ENCODE data around the gene CEACAM3. TPM values are rescaled to one million over a fixed set of nuclear protein-coding genes. Genes with fewer than 3 reads are reported as not detected.

Gene CEACAM3
- total RNA-seq, 1 experiment from 2014 or later: not detected

DNA sequence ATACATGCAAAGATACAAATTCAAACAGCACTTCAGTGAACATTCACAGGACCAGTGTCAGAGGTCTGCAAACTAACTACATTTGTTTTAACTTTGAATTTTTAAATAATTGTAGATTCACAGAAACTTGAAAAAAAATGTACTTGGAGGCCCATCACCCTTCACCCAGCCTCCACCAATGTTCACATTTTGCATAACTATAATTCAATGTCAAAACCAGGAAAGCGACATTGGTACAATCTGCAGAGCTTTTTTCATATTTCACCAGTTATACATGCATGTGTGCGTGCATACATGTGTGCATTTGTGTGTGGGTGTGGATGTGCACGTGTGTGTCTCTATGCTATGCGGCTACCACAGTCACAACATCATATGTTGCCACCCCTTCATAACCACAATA, 18.9 kb downstream of the CEACAM3 start:
- CTCF ChIA-PET: no interaction called here

GRCh38 chr19:41816761-41817160, 20.4 kb downstream of the CEACAM3 start:
- CTCF ChIA-PET: interaction anchor here (0.7 kb wide), 1 partner anchor 64 kb away, joined by 4 read pairs; no protein-coding TSS in a partner anchor
- no peak for DNase-seq
- Histone ChIP-seq H3K4me3 (no peak overlapping the region), H3F3A (ENCODE audit: insufficient read depth, low read depth) (no peaks in the 10 kb centered on the region; the same call in 1 of the 2 replicates), H3K9me3 (ENCODE audit: insufficient read depth, low read depth) (no peaks in the 10 kb centered on the region), H3K27ac (no peak overlapping the region), H3K36me3 (ENCODE audit: low read depth) (no peaks in the 10 kb centered on the region), H2AFZ (no peak overlapping the region), H3K79me2 (ENCODE audit: low read depth) (no peaks in the 10 kb centered on the region), H3K27me3 (ENCODE audit: insufficient read depth, low read depth) (no peaks in the 10 kb centered on the region), H4K20me1 (ENCODE audit: insufficient read depth) (no peaks in the 10 kb centered on the region), H3K9me2 (ENCODE audit: insufficient read depth) (no peaks in the 10 kb centered on the region), H3K4me1 (replicated peaks; ENCODE audit: insufficient read depth) (no peaks in the 10 kb centered on the region), H3K4me2 (no peak overlapping the region)
- TF ChIP-seq EZH2 (IDR thresholded peaks at IDR 0.05; ENCODE audit: low read depth) (no peak), CTCF (conservative IDR thresholded peaks at IDR 0.05) (no peak)
- no TSS peak for BruUV-seq (replicated peaks)
- intact Hi-C loops (cut with micrococcal nuclease; ENCODE audit: unreplicated experiment): no loop called here
- POLR2A ChIA-PET (ENCODE audit: unreplicated experiment): no interaction called here

More for the DNA sequence above, 18.9 kb downstream of the CEACAM3 start:
- Histone ChIP-seq H3K9me2 (ENCODE audit: insufficient read depth) (no peaks in the 10 kb centered on the region), H3K9me3 (ENCODE audit: insufficient read depth, low read depth) (no peaks in the 10 kb centered on the region), H3K4me2 (no peak overlapping the region), H3K27me3 (ENCODE audit: insufficient read depth, low read depth) (no peaks in the 10 kb centered on the region), H3F3A (ENCODE audit: insufficient read depth, low read depth) (no peaks in the 10 kb centered on the region), H2AFZ (no peak overlapping the region), H3K36me3 (ENCODE audit: low read depth) (no peaks in the 10 kb centered on the region), H3K4me3 (no peak overlapping the region), H4K20me1 (ENCODE audit: insufficient read depth) (no peaks in the 10 kb centered on the region), H3K27ac (no peak overlapping the region), H3K79me2 (ENCODE audit: low read depth) (no peaks in the 10 kb centered on the region), H3K4me1 (replicated peaks; ENCODE audit: insufficient read depth) (no peaks in the 10 kb centered on the region)
- intact Hi-C loops (cut with micrococcal nuclease; ENCODE audit: unreplicated experiment): no loop called here
- POLR2A ChIA-PET (ENCODE audit: unreplicated experiment): no interaction called here
- DNase-seq: no peak
- BruUV-seq (replicated peaks): no TSS peak
- no peak for TF ChIP-seq CTCF (conservative IDR thresholded peaks at IDR 0.05)
- no peak for TF ChIP-seq EZH2 (IDR thresholded peaks at IDR 0.05; ENCODE audit: low read depth)

DNA sequence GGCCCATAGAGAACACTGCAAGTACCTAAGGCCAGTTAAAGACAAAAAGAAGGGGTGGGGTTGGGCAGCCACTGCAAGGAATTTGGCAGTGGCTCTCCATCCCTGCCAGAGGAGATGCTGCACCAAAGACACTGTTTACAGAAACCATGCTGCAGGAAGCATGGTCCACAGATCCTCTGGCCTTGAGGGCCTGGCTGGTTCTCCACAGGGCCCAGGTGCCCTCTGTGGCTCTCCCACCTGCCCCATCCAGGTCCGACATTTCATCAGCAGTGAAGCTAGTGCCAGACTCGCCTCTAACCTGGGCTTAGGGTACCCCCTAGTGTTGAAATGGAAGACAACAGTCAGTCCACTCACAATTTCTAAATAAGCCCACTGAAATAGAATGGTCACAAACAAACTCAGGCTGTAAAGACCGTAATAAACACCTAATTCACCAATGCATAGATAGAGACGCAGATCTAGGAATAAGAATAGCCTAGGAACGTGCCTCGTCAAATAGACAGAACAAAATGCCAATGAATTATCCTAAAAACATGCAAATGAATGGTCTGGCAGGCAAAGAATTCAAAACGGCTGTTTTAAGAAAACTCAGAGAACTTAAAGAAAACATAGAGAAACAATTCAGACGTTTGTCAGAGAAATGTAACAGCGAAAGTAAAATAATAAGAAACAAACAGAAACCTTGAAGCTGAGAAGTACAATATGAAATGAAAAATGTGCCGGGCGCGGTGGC, 24.8 kb downstream of the CEACAM3 start:
- no peak overlapping the region for H2AFZ ChIP-seq
- H3K79me2 ChIP-seq (ENCODE audit: low read depth): no peaks in the 10 kb centered on the region
- peak; percentile 45 to 47 for DNase-seq
- H3F3A ChIP-seq (ENCODE audit: insufficient read depth, low read depth): no peaks in the 10 kb centered on the region; the same call in 1 of the 2 replicates
- no peaks in the 10 kb centered on the region for H3K36me3 ChIP-seq (ENCODE audit: low read depth)
- CTCF ChIA-PET: interaction anchor here (0.6 to 0.9 kb wide), 3 partner anchors 26 to 180 kb away, joined by 3 to 5 read pairs (median 4); no protein-coding TSS in a partner anchor
- POLR2A ChIA-PET (ENCODE audit: unreplicated experiment): no interaction called here
- H3K4me1 ChIP-seq (replicated peaks; ENCODE audit: insufficient read depth): no peaks in the 10 kb centered on the region
- 0 out of 2 replicates have a peak, but pooled peaks cover 5% of the 10 kb centered on the region for H3K27me3 ChIP-seq (ENCODE audit: insufficient read depth, low read depth)
- no peak overlapping the region for H3K4me2 ChIP-seq
- H3K4me3 ChIP-seq: no peak overlapping the region
- TF ChIP-seq EZH2 (IDR thresholded peaks at IDR 0.05; ENCODE audit: low read depth) (no peak), CTCF (conservative IDR thresholded peaks at IDR 0.05) (peak; percentile 87)
- BruUV-seq (replicated peaks): no TSS peak
- H3K9me3 ChIP-seq (ENCODE audit: insufficient read depth, low read depth): no peaks in the 10 kb centered on the region
- no peaks in the 10 kb centered on the region for H3K9me2 ChIP-seq (ENCODE audit: insufficient read depth)
- H3K27ac ChIP-seq: no peak overlapping the region
- intact Hi-C loops (cut with micrococcal nuclease; ENCODE audit: unreplicated experiment): loop anchor here (2.0 to 5.0 kb wide), 3 partner anchors 74 to 374 kb away; no protein-coding TSS in a partner anchor
- H4K20me1 ChIP-seq (ENCODE audit: insufficient read depth): no peaks in the 10 kb centered on the region
